Sigmoid colon (tissue), 7 donors: ENCODE results near the gene COL11A1. TPM values are rescaled to one million over a fixed set of nuclear protein-coding genes. Genes with fewer than 3 reads are reported as not detected.

ENCODE experiments used
- DNase-seq: peaks from one replicate; pipeline ENCODE4 v3.0.0-alpha.2; 2019
- H3K27ac ChIP-seq, 4 donors: fragments of 200-600 bp; sonication (generic); one replicate each; pipeline ENCODE4 v1.5.1; 2016 to 2019; ENCODE audit warnings: mild to moderate bottlenecking in 1 of 4
- H3K27me3 ChIP-seq, 3 donors: fragments of 200-600 bp; sonication (generic); one replicate each; pipeline ENCODE4 v1.5.1; 2019; ENCODE audit warnings: mild to moderate bottlenecking in 1 of 3
- H3K36me3 ChIP-seq, 4 donors: fragments of 200-600 bp; sonication (generic); one replicate each; pipeline ENCODE4 v1.5.1; 2016 to 2019
- H3K4me1 ChIP-seq, 4 donors: fragments of 200-600 bp; sonication (generic); one replicate each; pipeline ENCODE4 v1.5.1; 2017 to 2019
- H3K4me3 ChIP-seq, 4 donors: fragments of 200-600 bp; sonication (generic); one replicate each; pipeline ENCODE4 v1.5.1; 2017 to 2019; ENCODE audit warnings: mild to moderate bottlenecking in 2 of 4, moderate library complexity in 1 of 4
- H3K9me3 ChIP-seq, 4 donors: fragments of 200-600 bp in 3 of 4; sonication (generic) in 3 of 4; one replicate each; pipeline versions ENCODE4 v1.5.1 to v1.6.1; 2013 to 2019
- EP300 ChIP-seq, 4 donors: sonication (generic); formaldehyde crosslinking; IDR thresholded peaks; one replicate each; pipeline ENCODE4 v1.6.1; 2017; ENCODE audit warnings: antibody characterized with exemption in 4 of 4
- POLR2A ChIP-seq, 2 donors: fragments of 450-650 bp; IDR thresholded peaks; one replicate each; pipeline ENCODE4 v1.6.1; 2016; ENCODE audit warnings: antibody characterized with exemption in 2 of 2, mild to moderate bottlenecking in 2 of 2, moderate library complexity in 2 of 2
- POLR2AphosphoS5 ChIP-seq, 4 donors: sonication (generic); formaldehyde crosslinking; IDR thresholded peaks; one replicate each; pipeline ENCODE4 v1.6.1; 2017; ENCODE audit warnings: antibody characterized with exemption in 4 of 4
- WGBS, 2 donors: extraction: QIAGEN DNeasy Blood & Tissue Kit; methylation state at CpG; one replicate each; pipeline ENCODE4 v1.1.7; 2013; 5-methylcytosine and 5-hydroxymethylcytosine counted together
- intact Hi-C: fragments of 100-400 bp; cut with DNase I; formaldehyde crosslinking; loops from one replicate; pipeline ENCODE4 v1.15.1; 2023
- polyA plus RNA-seq, 3 donors: library from polyadenylated mRNA; stranded (reverse); fragments of 200-250 nt; gene quantifications; one replicate each; pipeline ENCODE4 v1.2.3, GENCODE V29; 2013
- total RNA-seq, 4 donors: library from RNA; depleted of rRNA; stranded (reverse); fragments of >200 nt; gene quantifications; one replicate each; pipeline ENCODE4 v1.1.0, GENCODE V29; 2016
- TF ChIP-seq, protein P1 (sequence below), 4 experiments: fragments of 450-650 bp in 3 of 4; fragments of 200-600 bp in 1 of 4; IDR thresholded peaks; one replicate each; pipeline ENCODE4 v1.5.1; 2016 to 2019; ENCODE audit warnings: antibody characterized with exemption in 4 of 4, mild to moderate bottlenecking in 3 of 4, moderate library complexity in 2 of 4
- donor health status: healthy with polysubstance abuse.
- donor health status: Bipolar disorder and iron deficiency.
- donor health status: healthy.

The COL11A1 gene
- total and polyA plus RNA-seq, 7 donors, result 0.36 to 1.4 (median 0.99) TPM; not detected in 2

DNA sequence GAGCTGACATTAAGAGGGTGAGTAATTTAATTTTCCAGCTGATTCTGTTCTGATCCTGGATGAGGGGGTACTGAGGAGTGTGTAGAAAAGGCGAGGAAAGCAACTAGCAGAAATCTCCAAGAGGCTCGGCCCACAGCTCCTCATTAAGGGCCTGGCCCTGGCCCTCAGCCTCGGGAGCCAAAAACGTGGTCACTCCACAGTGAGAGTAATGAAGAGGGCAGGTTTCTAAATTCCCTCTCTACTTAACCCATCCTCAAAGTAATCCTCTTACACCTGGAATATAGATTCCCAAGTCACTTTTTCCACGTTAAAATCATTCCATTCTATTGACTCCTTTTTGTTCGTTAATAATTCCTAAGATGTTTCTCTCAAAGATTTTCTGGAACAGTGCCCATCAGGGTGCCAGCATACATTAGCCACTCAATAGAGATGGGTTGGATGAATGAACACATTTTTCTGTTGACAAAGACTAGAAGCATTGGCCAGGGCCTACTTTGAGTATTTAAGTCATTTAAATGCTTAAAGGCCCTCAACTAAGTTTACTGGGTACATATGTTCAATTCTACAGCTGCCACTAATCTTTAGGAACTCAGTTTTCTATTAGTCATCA is 1.1 kb upstream of the COL11A1 start:
- TF ChIP-seq POLR2A (IDR thresholded peaks at IDR 0.05) (no peak), POLR2AphosphoS5 (IDR thresholded peaks at IDR 0.05) (no peak), EP300 (IDR thresholded peaks at IDR 0.05) (no peak)
- TF ChIP-seq, protein P1, sequence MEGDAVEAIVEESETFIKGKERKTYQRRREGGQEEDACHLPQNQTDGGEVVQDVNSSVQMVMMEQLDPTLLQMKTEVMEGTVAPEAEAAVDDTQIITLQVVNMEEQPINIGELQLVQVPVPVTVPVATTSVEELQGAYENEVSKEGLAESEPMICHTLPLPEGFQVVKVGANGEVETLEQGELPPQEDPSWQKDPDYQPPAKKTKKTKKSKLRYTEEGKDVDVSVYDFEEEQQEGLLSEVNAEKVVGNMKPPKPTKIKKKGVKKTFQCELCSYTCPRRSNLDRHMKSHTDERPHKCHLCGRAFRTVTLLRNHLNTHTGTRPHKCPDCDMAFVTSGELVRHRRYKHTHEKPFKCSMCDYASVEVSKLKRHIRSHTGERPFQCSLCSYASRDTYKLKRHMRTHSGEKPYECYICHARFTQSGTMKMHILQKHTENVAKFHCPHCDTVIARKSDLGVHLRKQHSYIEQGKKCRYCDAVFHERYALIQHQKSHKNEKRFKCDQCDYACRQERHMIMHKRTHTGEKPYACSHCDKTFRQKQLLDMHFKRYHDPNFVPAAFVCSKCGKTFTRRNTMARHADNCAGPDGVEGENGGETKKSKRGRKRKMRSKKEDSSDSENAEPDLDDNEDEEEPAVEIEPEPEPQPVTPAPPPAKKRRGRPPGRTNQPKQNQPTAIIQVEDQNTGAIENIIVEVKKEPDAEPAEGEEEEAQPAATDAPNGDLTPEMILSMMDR (IDR thresholded peaks at IDR 0.05), result no peak
- Histone ChIP-seq H3K27ac (no peak overlapping the region), H3K4me3 (no peak overlapping the region), H3K36me3 (no peaks in the 10 kb centered on the region), H3K27me3 (no peaks in the 10 kb centered on the region), H3K4me1 (peaks cover 0 to 31% (median 24%) of the 10 kb centered on the region in 4 donors), H3K9me3 (no peaks in the 10 kb centered on the region)
- DNase-seq, result no peak
- 67 to 72% methylated on average over 6 of the region's 6 CpGs for WGBS, 2 donors
- intact Hi-C loops, result loop anchor here (5.0 kb wide), 1 partner anchor 398 kb away; no protein-coding TSS in a partner anchor

DNA sequence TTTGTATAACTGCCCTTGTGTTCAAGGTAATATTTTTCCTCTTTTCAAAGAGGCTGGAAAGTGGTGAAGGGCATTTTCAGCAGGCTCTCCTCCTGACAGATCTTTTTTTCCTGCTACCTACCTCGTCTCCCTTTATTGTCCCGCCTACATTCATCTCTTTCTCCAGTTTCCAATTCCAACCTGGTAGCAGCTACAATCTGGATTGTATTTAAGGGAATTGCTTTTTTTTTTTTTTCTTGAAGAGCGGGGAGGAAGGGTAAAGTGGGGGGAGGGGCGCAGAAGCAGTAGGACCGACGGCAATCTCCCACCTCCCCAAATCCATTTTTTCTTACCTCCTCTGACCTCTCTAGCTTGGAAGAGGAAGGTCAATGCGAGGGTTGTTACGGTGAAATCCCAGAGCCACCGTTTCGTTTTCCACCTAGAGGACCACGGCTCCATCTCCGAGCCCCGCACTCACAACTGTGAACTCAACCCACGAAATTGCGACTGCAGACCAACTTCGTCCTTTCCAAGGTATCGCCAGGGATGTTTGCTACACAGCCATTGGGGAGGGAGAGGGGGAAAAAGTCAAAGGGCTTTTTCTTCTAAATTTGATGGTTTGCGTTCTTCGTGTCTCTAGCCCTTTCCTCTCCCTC is 464 bp downstream of the COL11A1 start:
- Histone ChIP-seq H3K9me3 (no peaks in the 10 kb centered on the region), H3K27ac (no peak overlapping the region), H3K4me1 (peaks cover 0 to 31% (median 24%) of the 10 kb centered on the region in 4 donors), H3K4me3 (peak overlapping the region; percentile 16 to 49 (median 42)), H3K27me3 (no peaks in the 10 kb centered on the region), H3K36me3 (no peaks in the 10 kb centered on the region)
- TF ChIP-seq EP300 (IDR thresholded peaks at IDR 0.05), result no peak
- TF ChIP-seq, protein P1 (IDR thresholded peaks at IDR 0.05), result no peak
- no peak for TF ChIP-seq POLR2A (IDR thresholded peaks at IDR 0.05)
- TF ChIP-seq POLR2AphosphoS5 (IDR thresholded peaks at IDR 0.05), result no peak
- intact Hi-C loops, result loop anchor here (5.0 kb wide), 1 partner anchor 399 kb away; no protein-coding TSS in a partner anchor
- WGBS, 2 donors, result 4 to 10% methylated on average over 19 of the region's 19 CpGs
- no peak for DNase-seq

DNA sequence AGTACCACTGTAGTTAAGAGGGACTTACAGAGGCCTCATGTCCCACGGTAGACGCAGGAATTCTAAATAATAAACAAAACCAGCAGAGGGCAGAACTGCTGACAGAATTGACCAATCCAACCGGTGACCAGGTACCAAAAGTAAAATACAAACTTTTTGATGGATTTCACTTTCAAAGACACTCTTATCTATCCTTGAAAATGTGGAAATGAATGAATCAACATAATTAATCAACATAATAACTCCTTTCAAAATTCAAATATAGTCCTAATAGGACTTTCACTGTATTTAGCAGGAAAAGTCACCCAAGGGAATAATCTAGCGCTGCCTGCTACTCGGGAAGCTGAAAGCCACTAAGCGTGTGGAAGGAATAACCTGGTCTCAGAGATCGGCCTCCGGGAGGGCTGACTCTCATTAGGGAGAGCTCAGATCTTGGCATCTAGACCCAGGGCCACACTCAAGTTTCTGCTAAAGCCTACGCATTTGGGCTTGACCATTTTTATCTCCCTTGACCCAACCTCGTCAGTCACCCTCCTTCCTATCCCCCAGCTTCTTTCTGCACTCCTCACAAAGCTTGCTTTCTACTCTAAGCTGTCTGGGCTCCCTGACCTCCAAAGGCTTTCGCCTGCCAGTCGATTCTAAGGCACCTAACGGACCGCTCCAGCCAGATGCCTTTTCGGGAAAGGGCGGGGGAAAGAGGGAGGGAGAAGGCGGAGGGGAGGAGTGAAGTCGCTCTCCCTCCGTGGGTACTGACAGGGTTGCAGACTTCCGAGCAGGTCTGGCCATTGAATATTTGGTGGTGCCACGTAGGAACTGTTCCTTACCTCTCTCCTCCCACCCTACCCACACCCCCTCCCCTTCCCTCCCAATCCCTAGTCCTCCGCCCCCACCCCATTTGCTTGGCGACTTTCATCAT is 1.6 kb downstream of the COL11A1 start:
- peak; percentile 66 for DNase-seq
- TF ChIP-seq POLR2A (IDR thresholded peaks at IDR 0.05) (no peak), POLR2AphosphoS5 (IDR thresholded peaks at IDR 0.05) (no peak)
- TF ChIP-seq, protein P1 (IDR thresholded peaks at IDR 0.05), result peak in 2 of 4 experiments; percentile 10 to 30
- H3K9me3 ChIP-seq, result no peaks in the 10 kb centered on the region
- no peaks in the 10 kb centered on the region for H3K27me3 ChIP-seq
- peak overlapping the region in 2 of 4 donors; percentile 17 to 20 for H3K27ac ChIP-seq
- no peaks in the 10 kb centered on the region for H3K36me3 ChIP-seq
- intact Hi-C loops, result loop anchor here (5.0 kb wide), 1 partner anchor 401 kb away; no protein-coding TSS in a partner anchor
- H3K4me3 ChIP-seq, result peak overlapping the region; percentile 12 to 49 (median 42)
- H3K4me1 ChIP-seq, result peaks cover 0 to 31% (median 24%) of the 10 kb centered on the region in 4 donors
- 3 to 6% methylated on average over 23 of the region's 23 CpGs for WGBS, 2 donors

DNA sequence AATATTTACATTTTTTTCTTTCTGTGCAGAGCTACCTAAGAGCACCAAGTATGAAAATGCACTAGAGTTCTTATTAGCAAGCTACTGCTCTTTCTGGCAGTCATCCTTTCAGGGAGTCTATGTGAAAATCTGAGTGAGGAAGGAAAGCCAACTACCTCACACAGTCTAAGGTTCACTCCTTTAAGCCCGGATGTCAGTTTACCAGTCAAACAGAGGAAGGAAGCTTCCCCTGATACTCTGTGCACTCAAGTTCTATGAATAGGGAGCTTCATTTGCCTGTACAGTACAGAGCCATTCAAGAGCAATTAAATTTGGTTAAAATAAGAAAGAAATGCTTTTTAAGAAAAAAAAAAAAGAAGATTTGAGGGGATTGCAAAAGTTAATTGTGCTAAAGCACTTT is 6.9 kb downstream of the COL11A1 start:
- TF ChIP-seq EP300 (IDR thresholded peaks at IDR 0.05) (no peak), POLR2AphosphoS5 (IDR thresholded peaks at IDR 0.05) (no peak), POLR2A (IDR thresholded peaks at IDR 0.05) (no peak)
- TF ChIP-seq, protein P1 (IDR thresholded peaks at IDR 0.05), result no peak
- peaks cover 0 to 2% (median under 1%) of the 10 kb centered on the region in 4 donors for H3K4me1 ChIP-seq
- no peaks in the 10 kb centered on the region for H3K27me3 ChIP-seq
- WGBS, 2 donors, result 28 to 41% methylated on average over 1 of the region's 1 CpG
- H3K36me3 ChIP-seq, result no peaks in the 10 kb centered on the region
- H3K9me3 ChIP-seq, result no peaks in the 10 kb centered on the region
- intact Hi-C loops, result no loop called here
- no peak overlapping the region for H3K4me3 ChIP-seq
- DNase-seq, result no peak
- no peak overlapping the region for H3K27ac ChIP-seq
